ENCODE data around the gene TMEM258.

Gene TMEM258

DNA sequence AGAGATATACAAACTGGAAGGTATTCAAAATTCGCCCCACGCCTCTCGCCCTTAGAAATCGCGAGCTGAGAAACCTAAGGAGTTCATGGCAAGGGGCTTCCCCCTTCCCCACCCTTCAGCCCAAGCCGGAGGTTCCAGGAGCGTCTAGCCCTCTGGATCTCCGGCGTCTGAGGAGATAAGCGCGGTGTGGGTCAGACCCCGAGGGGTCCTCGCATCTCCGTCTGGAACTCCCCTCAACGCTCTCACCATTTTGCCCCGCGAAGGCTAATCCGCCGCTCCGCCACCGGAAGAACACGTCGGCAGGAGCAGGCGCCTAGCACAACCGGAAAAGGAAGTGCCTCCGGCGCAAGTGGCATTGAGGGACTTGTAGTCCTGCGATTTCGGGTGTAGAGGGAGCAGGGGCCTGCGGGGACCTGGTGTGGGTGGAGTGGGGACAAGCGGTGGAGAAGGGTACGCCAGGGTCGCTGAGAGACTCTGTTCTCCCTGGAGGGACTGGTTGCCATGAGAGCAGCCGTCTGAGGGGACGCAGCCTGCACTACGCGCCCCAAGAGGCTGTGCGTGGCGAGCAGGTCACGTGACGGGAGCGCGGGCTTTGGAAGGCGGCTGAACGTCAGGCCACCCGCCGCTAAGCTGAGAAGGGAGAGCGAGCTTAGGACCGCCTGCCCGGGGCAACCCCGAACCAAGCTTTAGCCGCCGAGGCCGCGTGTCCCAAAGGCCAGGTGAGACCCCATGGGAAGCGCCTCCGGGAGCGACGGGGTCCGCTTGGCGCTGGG, at the start of gene TMEM258, which contains the start of gene FEN1:
TSS of gene TMEM258 (minus strand) at position 290 of the 773 bp plus-strand sequence. CDS start at position 249, 41 bp downstream.
TSS of gene FEN1 (plus strand) at position 602 of the 773 bp plus-strand sequence. CDS start 2,451 bp downstream, outside the sequence.
- DNase-seq (ENCODE audit: low spot score): peak; percentile 94
- TF ChIP-seq, protein P1, sequence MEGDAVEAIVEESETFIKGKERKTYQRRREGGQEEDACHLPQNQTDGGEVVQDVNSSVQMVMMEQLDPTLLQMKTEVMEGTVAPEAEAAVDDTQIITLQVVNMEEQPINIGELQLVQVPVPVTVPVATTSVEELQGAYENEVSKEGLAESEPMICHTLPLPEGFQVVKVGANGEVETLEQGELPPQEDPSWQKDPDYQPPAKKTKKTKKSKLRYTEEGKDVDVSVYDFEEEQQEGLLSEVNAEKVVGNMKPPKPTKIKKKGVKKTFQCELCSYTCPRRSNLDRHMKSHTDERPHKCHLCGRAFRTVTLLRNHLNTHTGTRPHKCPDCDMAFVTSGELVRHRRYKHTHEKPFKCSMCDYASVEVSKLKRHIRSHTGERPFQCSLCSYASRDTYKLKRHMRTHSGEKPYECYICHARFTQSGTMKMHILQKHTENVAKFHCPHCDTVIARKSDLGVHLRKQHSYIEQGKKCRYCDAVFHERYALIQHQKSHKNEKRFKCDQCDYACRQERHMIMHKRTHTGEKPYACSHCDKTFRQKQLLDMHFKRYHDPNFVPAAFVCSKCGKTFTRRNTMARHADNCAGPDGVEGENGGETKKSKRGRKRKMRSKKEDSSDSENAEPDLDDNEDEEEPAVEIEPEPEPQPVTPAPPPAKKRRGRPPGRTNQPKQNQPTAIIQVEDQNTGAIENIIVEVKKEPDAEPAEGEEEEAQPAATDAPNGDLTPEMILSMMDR (IDR thresholded peaks at IDR 0.05; ENCODE audit: borderline replicate concordance, control extremely low read depth, extremely low read depth, insufficient read depth, missing control alignments): no peak
- in situ Hi-C loops (cut with MboI; ENCODE audit: low sequenced_read_pairs, unreplicated experiment): loop anchor here (10.0 kb wide), 1 partner anchor 282 kb away; no protein-coding TSS in a partner anchor

DNA sequence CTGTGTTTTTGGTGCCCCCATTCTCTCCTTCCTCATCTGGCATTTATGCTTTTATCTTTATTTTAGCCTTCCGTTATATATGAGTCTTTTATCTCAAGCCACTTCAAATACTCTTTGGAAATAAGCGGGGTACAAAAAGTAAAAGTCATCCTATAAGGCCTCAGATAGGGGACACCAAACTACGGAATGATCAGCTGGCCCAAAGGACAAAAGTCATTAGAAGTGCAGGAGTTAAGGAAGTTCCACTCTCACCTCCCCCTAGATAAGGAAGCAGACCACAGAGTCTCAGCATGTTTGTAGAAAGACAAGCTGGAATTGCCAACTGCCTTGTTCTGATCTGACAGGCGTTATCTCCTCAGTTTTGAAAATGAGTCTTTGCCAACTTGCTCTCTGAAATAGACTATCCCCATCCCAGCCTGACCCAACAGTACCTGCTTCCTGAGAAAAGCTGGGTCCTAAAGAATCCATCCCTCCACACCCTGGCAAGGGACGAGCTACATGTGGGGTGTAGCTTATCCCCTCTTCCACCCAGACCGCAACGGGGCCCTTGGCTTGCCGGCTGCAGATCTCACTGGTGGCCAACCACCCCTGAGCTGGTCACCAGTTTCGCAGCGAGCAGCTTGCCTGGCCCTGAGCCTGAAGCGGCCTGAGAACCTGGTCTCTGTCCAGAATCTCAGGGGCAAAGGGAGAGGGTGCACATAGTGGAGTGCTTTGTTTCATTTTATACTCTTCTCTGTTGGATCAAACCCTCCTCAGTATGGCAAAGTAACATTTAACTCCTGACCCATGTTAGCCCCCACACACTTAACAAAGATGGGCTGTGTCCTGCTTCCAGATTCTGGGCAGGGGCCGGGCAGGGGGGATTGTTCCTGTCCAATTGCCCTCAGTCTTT, 49.5 kb upstream of the TMEM258 start:
- no peak for DNase-seq (ENCODE audit: low spot score)
- TF ChIP-seq, protein P1 (IDR thresholded peaks at IDR 0.05; ENCODE audit: borderline replicate concordance, control extremely low read depth, extremely low read depth, insufficient read depth, missing control alignments): no peak
- in situ Hi-C loops (cut with MboI; ENCODE audit: low sequenced_read_pairs, unreplicated experiment): no loop called here

DNA sequence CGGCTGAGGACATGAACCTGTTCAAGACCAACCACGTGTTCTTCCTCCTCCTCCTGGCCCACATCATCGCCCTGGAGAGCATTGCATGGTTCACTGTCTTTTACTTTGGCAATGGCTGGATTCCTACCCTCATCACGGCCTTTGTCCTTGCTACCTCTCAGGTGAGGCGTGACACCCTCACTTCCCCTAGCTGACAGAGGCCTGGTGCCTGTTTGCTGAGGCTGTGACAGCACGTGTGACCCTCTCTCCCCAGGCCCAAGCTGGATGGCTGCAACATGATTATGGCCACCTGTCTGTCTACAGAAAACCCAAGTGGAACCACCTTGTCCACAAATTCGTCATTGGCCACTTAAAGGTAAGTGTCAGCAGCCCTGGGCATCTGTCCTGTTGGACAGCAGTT, 48.0 kb upstream of the TMEM258 start:
- in situ Hi-C loops (cut with MboI; ENCODE audit: low sequenced_read_pairs, unreplicated experiment): no loop called here
- TF ChIP-seq, protein P1 (IDR thresholded peaks at IDR 0.05; ENCODE audit: borderline replicate concordance, control extremely low read depth, extremely low read depth, insufficient read depth, missing control alignments): no peak
- DNase-seq (ENCODE audit: low spot score): no peak

DNA sequence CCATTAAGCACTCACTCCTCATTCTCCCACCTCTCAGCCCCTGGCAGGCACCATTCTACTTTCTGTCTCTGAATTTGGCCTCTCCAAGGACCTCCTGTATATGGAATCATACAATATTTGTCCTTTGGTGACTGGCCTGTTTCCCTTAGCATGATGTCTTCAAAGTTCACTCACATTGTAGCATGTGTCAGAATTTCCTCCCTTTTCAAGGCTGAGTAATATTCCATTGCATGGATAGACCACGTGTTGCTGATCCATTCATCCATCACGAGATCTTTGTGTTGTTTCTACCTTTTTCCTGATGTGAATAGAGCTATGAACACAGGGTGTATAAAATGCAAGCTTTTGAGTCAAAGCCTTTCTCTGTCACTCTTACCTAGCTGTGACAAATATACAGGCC, 47.3 kb upstream of the TMEM258 start:
- TF ChIP-seq, protein P1 (IDR thresholded peaks at IDR 0.05; ENCODE audit: borderline replicate concordance, control extremely low read depth, extremely low read depth, insufficient read depth, missing control alignments): no peak
- DNase-seq (ENCODE audit: low spot score): no peak
- in situ Hi-C loops (cut with MboI; ENCODE audit: low sequenced_read_pairs, unreplicated experiment): no loop called here

DNA sequence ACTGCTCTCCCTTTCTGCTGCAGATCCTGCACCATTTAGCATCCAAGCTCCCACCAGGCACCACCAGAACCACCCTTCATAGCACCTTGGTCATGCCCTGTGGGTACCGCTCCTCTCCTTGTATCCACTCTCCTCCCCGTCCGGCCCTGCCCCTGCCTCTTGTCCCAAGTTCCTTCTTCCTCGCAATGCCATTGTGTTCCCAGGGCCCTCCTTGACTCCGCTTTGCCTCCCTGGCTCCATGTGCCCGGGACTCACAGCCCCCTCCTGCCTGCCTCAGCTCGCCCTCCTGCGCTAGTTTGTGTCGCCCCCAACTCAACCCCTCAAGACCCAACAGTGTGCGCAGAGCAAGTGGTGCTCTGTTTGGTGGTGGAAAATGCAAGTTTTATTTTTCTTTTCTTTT, 46.5 kb upstream of the TMEM258 start:
- DNase-seq (ENCODE audit: low spot score): no peak
- in situ Hi-C loops (cut with MboI; ENCODE audit: low sequenced_read_pairs, unreplicated experiment): no loop called here
- TF ChIP-seq, protein P1 (IDR thresholded peaks at IDR 0.05; ENCODE audit: borderline replicate concordance, control extremely low read depth, extremely low read depth, insufficient read depth, missing control alignments): no peak

DNA sequence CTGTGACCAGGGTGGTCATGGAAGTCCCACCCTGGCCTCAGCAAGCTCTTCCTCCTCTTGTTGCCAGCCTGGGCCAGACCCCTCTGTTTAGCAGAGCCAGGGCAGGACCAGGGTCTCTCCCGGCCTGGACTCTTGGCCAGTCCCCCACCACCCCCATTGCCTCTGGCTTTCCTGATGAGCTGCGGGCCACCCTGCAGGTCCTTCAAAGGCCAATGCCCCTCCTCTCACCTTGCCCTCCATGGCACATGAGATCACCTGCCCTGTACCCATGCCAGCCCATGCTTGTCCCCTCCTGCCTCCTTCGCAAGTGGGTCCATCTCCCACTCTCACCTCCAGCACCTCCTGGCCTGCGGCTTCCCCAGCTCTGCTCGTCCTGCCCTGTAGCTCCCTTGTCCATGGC, 46.1 kb upstream of the TMEM258 start:
- DNase-seq (ENCODE audit: low spot score): no peak
- TF ChIP-seq, protein P1 (IDR thresholded peaks at IDR 0.05; ENCODE audit: borderline replicate concordance, control extremely low read depth, extremely low read depth, insufficient read depth, missing control alignments): no peak
- in situ Hi-C loops (cut with MboI; ENCODE audit: low sequenced_read_pairs, unreplicated experiment): no loop called here
